NCI-H1092 (cell line): Measurements from ENCODE around the gene HECW1.

Experiments
- DNase-seq: peaks from one replicate; lab custom pipeline; 2025; lab: John Stamatoyannopoulos, UW

HECW1 gene

GRCh38 chr7:43265139-43265538 is 152.7 kb downstream of the HECW1 start:
- no peak for DNase-seq

GRCh38 chr7:43273939-43274719 is 161.7 kb downstream of the HECW1 start:
- no peak for DNase-seq

- no peak for DNase-seq
Measured at GRCh38 chr7:43274752-43275151, 162.3 kb downstream of the HECW1 start.

GRCh38 chr7:43276547-43276946 is 164.1 kb downstream of the HECW1 start:
- no peak for DNase-seq

- DNase-seq: no peak
Measured at GRCh38 chr7:43278088-43278644, 165.7 kb downstream of the HECW1 start.

- no peak for DNase-seq
Measured at GRCh38 chr7:43281268-43281667, 168.8 kb downstream of the HECW1 start.

- no peak for DNase-seq
Measured at GRCh38 chr7:43283706-43284105, 171.3 kb downstream of the HECW1 start.

GRCh38 chr7:43289826-43290225 is 177.4 kb downstream of the HECW1 start:
- DNase-seq: no peak

GRCh38 chr7:43290978-43291377 is 178.5 kb downstream of the HECW1 start:
- no peak for DNase-seq

- no peak for DNase-seq
Measured at GRCh38 chr7:43291789-43292188, 179.3 kb downstream of the HECW1 start.

GRCh38 chr7:43292384-43292783 is 179.9 kb downstream of the HECW1 start:
- DNase-seq: no peak

GRCh38 chr7:43294080-43294630 is 181.7 kb downstream of the HECW1 start:
- DNase-seq: no peak

GRCh38 chr7:43295429-43295828 is 183.0 kb downstream of the HECW1 start:
- DNase-seq: no peak

GRCh38 chr7:43296306-43296705 is 183.9 kb downstream of the HECW1 start:
- no peak for DNase-seq

- no peak for DNase-seq
Measured at GRCh38 chr7:43298617-43299016, 186.2 kb downstream of the HECW1 start.

- DNase-seq: no peak
Measured at GRCh38 chr7:43300121-43300520, 187.7 kb downstream of the HECW1 start.

- no peak for DNase-seq
Measured at GRCh38 chr7:43302211-43302711, 189.8 kb downstream of the HECW1 start.

GRCh38 chr7:43302773-43303460 is 190.5 kb downstream of the HECW1 start:
- DNase-seq: no peak

GRCh38 chr7:43303740-43304241 is 191.3 kb downstream of the HECW1 start:
- no peak for DNase-seq

GRCh38 chr7:43306404-43306803 is 194.0 kb downstream of the HECW1 start:
- no peak for DNase-seq

GRCh38 chr7:43307522-43307921 is 195.1 kb downstream of the HECW1 start:
- DNase-seq: no peak

- no peak for DNase-seq
Measured at GRCh38 chr7:43308913-43309705, 196.7 kb downstream of the HECW1 start.
